HG02588 (cell line): ENCODE results near the gene REC114.
"Not testable (repeated sequence)": the region's sequence is repeated elsewhere in the genome, so short reads cannot be mapped to it uniquely, and the experiment has no call there.

ENCODE experiments used
- ATAC-seq: cut with Tn5 transposase; IDR thresholded peaks from one replicate; pipeline ENCODE4 v1.9.1; 2021; ENCODE audit warnings: mild to moderate bottlenecking, moderate library complexity; ENCODE audit not compliant: unreplicated experiment

The REC114 gene

GRCh38 chr15:73522011-73522410 lies 79.0 kb downstream of the REC114 start:
- no peak for ATAC-seq

GRCh38 chr15:73524919-73525318 lies 82.0 kb downstream of the REC114 start:
- no peak for ATAC-seq

GRCh38 chr15:73527598-73527997 lies 84.6 kb downstream of the REC114 start:
- ATAC-seq, result no peak

GRCh38 chr15:73530649-73531048 lies 87.7 kb downstream of the REC114 start:
- no peak for ATAC-seq

GRCh38 chr15:73538123-73538522 lies 95.2 kb downstream of the REC114 start:
- no peak for ATAC-seq

DNA sequence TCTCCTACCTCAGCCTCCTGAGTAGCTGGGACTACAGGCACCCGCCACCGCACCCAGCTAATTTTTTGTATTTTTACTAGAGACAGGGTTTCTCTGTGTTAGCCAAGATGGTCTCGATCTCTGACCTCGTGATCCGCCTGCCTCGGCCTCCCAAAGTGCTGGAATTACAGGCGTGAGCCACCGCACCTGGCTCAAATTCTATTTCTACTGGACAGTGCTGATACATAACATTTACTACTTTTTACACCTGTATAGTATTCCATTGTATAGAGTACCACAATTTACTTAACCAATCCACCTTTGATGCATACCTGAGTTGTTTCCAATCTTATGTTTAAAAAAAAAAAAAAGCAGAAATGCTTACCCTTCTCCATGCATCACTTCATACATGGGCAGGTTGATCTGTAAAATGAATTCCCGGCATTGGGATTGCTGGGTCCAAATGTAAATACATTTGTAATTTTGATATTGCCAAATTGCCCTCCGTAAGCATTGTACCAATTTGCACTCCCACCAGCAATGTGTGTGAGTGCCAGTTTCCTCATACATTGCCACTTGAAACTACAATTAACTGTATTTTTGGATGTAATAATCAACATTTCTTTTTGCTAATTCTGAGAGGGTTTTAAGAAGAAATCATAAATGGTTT lies 95.7 kb downstream of the REC114 start:
- ATAC-seq, result no peak

DNA sequence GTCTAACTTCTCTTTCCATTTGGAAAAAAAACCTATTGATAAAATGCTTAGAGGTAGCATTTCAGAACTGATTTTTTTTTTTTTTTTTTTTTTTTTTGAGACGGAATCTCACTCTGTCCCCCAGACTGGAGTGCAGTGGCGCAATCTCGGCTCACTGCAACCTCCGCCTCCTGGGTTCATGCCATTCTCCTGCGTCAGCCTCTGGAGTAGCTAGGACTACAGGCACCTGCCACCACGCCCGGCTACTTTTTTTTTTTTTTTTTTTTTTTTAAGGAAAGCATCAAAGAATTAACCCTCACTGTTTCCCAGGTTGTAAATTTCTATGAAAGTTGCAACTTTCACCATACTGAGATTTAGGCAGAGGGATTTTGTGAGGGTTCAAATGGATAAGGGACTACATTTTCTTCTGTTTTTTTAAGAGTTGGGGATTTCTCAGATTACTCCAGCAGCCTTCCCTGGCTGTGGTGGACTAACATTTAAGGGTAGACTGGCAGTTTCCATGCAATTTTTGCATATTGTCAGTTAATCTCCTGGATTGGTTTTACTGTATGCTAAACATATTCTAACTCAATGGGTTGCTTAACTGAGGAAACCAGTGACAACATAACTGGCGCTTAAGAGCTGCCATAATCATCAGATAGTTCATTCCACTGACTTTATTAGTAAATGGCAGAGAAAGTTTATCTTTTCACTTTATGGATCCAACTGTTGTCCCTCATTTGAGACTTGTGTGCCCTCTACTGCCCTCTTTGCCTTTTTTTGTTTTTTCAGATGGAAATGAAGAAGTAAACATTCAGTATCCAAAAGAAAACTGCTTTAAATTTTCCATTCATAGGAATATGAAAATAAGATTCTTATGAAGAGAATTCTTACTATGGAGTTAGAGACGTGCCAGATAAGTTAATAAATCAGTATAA lies 96.5 kb downstream of the REC114 start:
- ATAC-seq, result no peak

GRCh38 chr15:73540161-73540560 lies 97.2 kb downstream of the REC114 start:
- no peak for ATAC-seq

DNA sequence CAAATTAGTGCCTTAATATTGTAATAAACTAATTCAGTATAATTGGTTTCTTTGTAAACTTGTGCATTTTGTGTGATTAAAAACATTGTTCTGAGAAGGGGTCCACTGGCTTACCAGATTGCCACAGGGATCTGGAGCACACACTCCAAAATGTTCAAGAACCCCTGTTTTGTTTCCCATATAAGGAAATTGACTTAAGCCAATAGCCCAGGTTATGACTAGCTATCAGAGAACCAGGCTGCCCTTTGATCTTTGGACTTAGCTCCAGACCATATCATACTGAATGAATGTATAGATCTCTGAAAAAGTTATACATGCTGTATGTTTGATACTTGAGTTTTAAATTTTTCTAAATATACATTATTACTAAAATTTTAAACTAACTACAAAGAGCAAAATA lies 98.5 kb downstream of the REC114 start:
- ATAC-seq, result no peak

DNA sequence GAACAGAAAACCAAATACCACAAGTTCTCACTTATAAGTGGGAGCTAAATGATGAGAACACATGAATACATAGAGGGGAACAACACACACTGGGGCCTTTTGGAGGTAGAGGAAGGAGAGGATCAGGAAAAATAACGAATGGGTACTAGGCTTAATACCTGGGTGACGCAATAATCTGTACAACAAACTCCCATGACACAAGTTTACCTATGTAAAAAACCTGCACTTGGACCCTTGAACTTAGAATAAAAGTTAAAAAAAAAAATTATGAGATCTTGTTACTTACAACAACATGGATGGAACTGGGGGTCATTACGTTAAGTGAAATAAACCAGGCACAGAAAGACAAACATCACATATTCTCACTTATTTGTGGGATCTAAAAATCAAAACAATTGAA lies 106.0 kb downstream of the REC114 start:
- not testable (repeated sequence) for ATAC-seq

GRCh38 chr15:73550190-73550589 lies 107.2 kb downstream of the REC114 start:
- ATAC-seq, result no peak

- ATAC-seq, result no peak
Observed at GRCh38 chr15:73555080-73555479, 112.1 kb downstream of the REC114 start.

DNA sequence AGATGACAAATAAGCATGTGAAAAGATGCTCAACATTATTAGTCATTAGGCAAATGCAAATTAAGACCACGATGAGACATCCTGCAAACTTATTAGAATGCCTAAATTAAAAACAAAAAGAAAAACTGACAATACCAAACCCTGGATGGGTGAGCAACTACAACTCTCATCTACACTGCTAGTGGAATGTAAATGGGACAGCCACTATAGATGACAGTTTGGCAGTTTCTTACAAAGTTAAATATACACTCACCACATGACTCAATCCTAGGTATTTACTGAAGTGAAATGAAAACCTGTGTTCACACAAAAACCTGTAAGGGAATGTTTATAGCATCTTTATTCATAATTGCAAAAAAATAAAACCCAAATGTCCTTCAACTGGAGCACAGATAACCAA lies 115.6 kb downstream of the REC114 start:
- no peak for ATAC-seq

DNA sequence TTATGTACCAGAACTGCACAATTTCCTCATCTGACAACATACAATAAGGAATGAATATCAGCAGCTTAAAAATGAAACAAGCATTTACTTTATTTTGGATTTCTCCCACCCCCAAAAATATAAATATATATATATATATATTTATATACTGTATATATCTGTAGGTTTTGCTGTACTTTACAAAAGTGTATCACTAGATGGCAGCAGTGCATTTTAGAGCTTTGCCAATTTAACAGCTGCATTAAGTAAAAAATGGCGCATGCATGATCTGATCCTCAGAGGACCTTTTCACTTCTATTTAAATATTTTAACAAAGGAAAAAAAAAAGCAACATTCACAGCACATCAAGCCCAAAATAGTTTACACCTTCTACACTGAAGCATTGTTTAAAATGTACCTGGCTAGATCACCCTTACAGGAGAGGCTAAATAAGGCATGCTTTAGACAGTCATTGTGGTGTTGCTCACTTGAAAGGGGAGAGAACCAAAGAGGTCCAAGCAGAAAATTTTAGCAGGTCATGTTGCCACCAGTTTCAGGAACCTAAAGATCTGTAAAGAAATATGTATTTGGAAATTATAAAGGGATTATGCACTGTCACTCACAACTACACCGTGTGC lies 117.6 kb downstream of the REC114 start:
- no peak for ATAC-seq

GRCh38 chr15:73564255-73564654 lies 121.3 kb downstream of the REC114 start:
- ATAC-seq, result no peak

DNA sequence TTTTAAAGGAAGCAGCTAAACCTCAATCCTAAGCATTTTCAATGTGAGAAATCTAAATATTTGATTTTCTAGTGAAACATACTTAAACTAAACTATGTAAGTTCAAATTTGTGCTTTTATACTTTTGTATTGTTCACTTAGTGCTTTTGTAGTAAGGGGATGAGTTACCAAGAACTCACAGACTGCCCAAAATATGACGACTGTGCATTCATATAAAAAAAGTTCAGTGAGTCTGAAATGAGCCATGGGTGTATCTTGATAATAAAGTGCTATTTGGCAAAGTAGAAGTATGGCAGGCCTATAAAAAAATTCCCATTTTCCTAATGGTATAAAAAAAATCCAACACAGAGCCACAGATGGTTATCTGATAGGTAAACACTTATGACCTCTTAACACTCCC lies 124.1 kb downstream of the REC114 start:
- no peak for ATAC-seq

- no peak for ATAC-seq
Observed at GRCh38 chr15:73568564-73569280, 125.8 kb downstream of the REC114 start.

DNA sequence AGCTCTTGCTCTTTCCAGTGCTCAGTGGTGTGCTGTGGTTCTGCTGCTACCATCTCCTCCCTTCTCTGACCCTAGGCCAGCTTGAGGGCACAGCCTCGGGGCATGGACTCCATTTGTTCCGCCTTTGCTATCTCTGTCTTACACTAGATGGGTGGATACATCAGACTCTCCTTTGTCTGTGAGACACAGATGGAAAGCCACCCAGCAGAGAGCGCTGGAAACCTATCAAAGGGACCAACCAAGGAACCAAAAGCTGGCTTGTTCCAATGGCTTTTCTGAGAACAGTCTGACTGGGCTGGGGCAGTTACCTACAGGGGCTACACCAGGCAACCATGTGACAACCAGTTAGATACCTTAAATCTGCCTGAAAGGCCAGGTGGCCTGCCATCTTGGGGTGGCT lies 126.4 kb downstream of the REC114 start:
- no peak for ATAC-seq

DNA sequence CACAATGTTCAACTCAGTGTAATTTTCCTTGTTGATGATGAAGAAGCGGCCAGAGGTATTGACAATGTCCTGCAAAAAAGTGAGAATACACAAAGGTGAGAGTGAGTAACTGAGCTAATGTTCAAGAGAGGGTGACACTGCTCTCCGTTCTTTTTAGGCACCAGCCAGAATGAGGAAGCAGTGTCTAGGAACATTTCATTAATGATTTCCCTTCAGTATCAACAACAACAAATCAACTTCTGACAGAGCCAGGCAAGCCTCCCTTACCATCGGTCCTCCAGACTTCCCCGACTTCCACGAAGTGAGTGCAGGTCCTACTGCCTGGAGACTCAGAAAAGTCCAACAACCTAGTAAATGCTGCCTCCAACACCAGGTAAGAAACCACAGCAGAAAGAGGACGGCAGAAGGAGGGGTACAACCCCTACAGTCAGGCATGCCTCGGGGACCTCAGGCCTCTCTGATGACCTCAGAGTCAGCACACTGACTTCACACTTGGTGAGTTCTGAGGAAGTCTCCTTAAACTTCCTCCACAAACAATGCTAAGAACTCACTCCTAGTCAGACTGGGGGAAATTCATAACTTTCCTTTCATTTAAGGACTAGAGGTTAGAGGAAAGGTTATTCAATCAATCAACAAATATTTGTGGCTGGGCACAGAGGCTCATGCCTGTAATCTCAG lies 127.5 kb downstream of the REC114 start:
- no peak for ATAC-seq

- no peak for ATAC-seq
Observed at GRCh38 chr15:73571346-73571745, 128.4 kb downstream of the REC114 start.

DNA sequence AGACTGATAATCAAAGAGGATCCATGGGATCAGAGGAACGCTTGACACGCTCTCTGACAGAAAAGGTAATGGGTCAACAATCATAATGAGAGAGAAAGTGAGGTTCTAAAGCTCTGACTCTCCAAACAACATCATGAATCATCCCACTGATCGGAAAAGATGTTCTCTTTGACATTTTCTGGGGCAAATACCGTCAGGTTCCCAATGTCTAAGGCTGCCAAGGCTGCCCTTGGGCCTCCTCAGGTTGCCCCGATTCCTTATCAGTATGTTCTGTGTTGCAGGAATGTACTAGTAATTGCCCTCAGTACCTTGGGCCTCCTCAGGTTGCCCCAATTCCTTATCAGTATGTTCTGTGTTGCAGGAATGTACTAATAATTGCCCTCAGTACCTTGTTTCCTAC lies 129.3 kb downstream of the REC114 start:
- ATAC-seq, result no peak
